ENCODE measurements around the gene GUCY1B1.

- TF ChIP-seq CTCF (IDR thresholded peaks at IDR 0.05 in 4 of 5, conservative IDR thresholded peaks at IDR 0.05 in 1 of 5) = no peak
- no peak for TF ChIP-seq POLR2A (IDR thresholded peaks at IDR 0.05)
Measured at GRCh38 chr4:155846929-155847328, 88.1 kb downstream of the GUCY1B1 start.

All from gastrocnemius medialis (tissue), 4 donors.